LoVo (cell line): Measurements from ENCODE around the gene ZNF90.
"Not testable (repeated sequence)": the region's sequence is repeated elsewhere in the genome, so short reads cannot be mapped to it uniquely, and the experiment has no call there.

Experiments used
- DNase-seq: peaks from one replicate; pipeline ENCODE4 v3.0.0-alpha.2; 2016; ENCODE audit warnings: low spot score

The ZNF90 gene

DNA sequence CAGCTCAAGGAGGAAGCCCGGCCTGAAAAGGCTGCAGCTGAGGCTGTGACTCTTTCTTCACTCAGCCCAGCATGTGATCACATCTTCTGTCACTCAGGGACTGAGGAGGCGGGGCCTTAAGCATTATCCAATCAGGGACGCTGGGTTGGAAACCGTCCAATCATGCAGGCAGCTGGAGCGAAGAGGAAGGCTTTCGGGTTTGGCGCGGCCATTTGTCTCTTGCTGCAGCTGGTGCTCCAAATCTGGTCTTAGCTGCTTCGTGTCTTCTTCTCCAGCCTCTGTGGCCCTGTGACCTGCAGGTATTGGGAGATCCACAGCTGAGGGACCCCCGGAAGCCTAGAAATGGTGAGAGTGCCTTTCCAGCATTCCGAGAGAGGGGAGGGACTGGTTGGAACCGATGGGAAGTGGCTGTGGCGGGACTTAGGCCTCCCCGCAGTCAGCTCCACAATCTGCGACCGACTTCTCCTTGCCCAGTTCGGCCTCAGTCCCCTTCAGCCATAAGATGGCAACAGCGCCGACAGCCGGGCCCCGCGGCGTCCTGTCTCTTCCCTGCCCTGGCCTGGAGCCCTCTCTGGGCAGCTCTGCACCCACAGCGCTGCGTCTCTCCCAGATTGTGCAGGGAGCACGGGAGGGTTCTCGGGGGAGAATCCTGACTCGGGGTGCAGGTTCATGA, at the start of gene ZNF90:
Gene ZNF90, plus strand, starts transcription at position 210 of the 673 bp plus-strand sequence. Its CDS starts 133 bp downstream, at position 343.
- no peak for DNase-seq

DNA sequence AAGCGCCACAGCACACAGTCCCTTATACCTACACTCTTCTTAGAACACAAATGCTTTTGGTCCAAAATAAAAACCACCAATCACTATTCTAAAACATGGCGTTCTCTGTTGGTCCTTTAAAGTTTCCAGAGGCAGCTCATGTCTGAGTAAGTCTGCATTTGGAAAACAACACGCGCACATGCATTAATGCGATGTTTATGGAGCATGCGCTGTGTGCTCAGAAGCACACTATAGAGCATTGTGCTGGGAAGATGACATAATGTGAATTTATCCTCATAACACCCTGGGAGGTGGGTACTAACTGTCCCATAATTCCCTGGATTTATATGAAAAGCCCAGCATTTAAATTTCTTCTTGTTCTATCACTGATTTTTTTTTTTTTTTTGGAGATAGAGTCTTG, 49.2 kb upstream of the ZNF90 start:
- DNase-seq = no peak

DNA sequence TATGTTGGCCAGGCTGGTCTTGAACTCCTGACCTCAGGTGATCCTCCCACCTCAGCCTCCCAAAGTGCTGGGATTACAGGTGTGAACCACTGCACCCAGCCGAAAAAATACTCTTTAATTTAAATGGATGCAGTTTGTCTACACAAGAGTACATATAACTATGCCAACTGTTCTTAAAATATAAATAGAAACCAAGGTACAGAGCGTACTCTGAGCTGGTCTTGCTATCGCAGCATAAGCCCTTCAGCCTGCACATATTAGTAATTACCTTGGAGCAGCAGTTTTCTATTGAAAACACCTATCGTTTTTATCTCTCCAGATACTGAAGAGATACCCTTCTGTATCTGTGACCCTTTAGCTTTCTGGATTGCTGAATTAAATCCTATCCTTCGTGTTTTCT, 41.9 kb upstream of the ZNF90 start:
- no peak for DNase-seq

DNA sequence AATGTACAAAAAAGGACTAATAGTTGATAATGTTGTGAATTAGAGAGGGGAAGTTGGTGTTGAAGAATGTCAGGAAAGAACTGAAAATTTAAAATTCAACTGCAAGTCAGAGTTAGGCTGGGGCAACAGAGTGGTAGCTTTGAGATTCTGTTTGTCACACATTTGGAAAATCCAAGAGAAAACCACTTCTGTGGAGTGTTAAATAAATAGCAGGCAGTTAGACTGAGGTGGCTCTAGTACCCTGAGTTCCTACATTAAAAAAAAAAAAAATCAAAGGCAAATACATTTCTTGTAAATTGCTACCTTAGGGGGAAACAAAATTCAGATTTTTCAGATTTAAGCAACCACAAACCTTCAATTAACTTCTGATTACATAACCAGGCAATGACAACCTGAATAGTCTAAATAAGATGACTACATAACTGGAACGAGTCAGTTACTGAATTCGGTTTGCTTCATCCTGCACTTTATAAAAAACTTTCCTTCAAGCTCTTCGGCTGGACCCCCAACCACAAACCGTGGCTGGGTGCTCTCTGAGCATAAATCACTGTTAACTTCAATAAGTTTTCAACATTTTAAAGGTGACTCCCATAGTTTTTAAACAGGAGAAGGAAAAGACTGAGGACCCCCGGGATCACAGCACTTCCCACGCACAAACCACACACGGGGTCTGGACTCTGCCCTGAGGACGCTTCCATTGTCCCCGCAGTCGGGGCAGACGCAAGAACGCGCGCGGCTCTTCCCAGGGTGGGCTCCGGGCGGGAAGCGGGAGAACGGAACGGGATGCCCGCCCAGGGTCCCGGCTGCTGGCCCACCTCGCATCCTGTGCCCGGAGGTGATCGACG, 39.2 kb upstream of the ZNF90 start:
- no peak for DNase-seq

DNA sequence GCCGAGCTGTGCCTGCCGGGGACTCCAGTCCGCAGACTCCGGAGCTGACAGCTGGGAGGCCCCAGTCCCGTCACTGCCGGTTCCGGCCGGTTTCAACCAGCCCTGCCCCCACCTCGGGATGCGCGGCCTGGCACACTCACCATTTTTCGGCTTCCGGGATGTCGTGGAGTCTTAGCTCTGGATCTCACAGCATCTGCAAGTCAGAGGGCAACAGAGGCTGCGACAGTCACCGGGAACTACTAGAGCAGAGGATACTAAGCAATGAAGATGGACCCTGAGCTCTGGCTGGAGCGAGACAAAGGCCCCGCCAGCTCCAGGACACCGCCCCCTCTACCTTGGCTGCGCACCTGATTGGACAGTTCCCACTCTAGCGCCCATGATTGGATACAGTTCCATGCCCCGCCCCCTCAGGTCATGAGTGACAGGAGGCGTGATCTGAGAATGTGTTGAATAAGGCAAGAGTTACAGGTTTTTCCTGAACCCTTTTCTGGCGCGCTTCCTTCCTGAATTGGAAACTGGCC, 38.5 kb upstream of the ZNF90 start, which contains the start of gene ZNF682:
Gene ZNF682, minus strand, starts transcription at position 303 of the 521 bp plus-strand sequence. Its CDS starts 160 bp downstream, at position 143.
- no peak for DNase-seq

DNA sequence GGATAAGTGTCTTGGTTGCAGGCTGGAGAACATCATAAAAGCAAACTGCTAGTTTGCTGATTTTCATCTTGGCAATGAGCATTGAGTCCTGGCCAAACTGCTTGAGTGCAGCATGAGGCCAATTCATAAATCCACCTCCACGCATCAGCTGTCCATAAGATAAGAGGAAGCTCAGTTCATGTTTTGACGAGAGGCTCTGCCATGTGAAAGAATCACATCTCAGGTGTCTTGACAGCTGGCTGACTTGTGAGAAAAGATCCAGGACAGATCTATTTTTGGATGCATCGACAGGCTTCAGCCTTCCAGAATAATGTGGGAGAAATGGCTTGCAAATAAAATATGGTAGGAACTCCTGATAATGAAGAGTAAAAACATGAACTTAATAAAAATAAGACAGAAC, 33.1 kb upstream of the ZNF90 start:
- no peak for DNase-seq

DNA sequence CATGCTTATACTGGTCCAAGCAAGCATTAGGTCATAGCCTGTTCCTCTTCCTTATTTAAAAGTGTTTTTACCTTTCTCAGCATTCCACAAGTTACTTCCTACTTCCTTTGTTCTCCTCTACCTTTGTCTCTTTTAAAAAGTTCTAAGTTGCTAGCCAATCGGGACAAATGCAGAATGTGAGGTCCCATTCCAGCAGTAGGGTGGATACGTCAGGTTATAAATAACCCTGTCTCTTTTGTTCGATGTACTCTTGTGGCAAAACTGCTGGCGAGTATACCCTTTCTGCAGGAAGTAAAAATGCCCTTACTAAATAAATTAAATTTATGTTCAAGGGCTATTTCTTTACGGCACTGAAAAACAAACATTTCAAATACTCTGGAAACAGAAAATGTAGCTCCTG, 32.1 kb upstream of the ZNF90 start:
- not testable (repeated sequence) for DNase-seq

DNA sequence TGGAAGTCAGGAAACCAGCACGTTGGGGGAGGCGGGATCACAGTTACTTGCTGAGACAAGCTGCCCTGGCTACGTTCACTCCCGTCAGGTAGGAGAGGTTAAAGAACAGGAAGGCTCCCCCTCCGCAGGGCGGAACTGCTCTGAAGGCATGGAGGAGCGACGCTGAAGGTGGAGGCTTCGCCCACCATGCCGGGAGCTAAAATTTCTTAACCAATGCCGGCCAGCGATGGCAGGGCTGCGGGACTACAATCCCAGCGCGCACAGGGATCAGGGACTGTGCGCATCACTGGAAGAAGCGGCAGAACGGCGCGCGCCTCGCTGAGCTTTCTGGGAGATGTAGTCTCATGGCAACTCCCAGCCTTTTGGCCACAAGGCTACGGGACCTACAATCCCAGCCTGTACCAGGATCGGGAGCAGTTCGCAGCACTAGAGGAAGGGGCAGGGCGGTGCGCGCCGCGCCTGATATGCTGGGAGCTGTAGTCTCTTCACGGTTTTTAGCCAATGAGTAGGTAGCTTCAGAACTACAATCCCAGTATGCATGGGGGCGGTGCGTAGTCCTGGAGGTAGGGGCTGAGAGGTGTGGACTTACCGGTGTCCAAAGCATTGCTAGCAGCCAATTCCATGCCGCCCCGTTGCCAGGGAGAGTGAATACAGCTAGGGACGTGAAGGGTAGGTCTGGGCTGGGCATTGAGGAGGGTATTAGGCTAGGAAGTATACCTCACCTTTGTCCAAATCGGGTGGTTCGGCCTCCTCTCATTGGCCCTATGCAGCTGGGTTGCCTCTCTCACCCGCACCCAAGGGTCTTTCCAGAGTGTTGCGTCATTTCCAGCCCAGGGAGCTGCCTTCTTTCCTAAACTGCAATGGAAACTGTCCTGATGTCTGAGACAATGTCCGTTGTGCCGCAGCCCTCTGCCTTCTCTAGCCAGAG, 25.7 kb upstream of the ZNF90 start:
- DNase-seq = no peak

DNA sequence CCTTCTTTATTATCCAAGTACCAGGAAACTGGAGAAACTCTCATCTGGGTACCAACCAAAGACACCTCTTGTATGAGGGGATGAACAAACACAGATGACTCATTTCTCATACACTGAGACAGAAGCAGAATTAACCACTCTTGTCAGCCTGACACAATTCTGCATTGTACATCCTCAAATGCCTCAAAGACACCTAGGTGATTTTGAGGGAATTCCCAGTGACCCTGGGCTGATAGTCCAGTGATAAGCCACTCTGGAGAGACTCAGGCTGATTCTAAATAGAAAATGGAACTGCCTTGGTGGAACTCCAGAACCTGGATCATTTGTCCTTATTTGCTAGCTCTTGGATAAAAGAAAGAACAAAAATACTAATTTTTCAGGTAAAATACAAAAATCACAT, 19.1 kb upstream of the ZNF90 start:
- not testable (repeated sequence) for DNase-seq

DNA sequence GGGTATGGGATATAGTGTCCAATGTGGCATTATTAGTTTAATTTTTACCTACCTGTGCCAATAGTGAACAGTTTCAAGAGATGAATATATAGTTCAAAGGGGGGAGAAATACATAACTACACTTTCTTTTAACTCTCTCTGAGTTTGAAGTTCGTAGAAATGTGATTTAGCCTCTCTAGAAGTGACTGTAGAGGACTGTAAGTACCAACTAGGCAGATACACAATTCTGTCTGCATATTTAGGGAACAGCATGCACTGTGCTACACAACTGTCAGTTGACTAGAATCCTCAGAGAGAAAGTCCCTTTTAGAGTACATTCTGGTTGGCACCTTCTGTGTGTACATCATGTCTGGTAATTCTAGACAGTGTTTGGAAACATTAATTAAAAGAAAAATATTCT, 17.5 kb upstream of the ZNF90 start:
- no peak for DNase-seq

DNA sequence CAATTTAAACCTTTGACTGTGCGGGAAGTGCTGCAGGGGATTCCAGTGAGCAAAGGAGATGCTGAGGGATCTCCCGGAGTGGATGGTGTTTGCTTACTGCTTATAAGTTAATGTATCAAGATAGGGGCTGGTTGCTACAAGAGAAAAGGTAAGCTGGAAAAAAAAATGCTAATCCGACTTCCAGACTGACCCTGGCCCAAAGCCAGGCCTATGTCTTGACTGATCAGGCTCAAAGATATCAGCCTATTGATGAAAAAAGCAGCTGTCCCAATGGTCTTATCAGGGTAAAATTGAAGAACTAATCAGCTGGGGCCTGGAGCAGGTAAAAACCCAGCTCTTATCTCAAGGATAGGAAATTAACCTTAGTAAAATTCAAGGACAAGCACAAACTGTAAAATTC, 10.9 kb upstream of the ZNF90 start:
- no peak for DNase-seq

DNA sequence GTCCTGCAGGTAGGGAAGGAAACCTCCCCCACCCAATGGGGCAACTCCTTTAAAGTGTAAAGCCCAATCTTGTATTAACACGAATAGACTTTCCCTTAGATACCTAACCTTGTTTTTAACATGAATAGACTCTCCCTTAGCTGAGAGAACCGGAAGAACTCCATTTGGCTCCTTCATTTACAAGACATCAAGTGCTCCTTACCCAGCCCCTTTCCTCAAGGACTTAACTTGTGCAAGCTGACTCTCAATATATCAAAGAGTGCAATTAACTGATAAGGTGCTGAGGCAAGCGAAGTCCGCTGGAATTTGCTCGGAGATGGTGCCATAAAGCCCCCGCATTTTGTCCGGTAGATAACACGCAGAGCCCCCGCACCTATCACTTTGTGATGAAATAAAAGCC, 9.9 kb upstream of the ZNF90 start:
- no peak for DNase-seq

DNA sequence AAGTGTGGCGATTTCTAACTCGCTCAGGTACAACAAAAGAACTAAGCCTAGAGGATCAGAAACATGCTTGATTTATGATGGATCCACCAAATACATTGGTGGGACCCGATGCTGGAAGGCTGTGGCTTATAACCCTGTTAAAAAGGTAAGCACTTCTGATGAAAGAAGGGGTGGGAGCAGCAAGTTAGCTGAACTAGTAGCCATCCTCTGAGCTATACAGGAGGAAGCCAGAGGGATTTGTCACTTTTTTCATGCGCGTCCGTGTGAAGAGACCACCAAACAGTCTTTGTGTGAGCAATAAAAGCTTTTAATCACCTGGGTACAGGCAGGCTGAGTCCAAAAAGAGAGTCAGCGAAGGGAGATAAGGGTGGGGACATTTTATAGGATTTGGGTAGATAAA, 9.2 kb upstream of the ZNF90 start:
- DNase-seq = not testable (repeated sequence)

DNA sequence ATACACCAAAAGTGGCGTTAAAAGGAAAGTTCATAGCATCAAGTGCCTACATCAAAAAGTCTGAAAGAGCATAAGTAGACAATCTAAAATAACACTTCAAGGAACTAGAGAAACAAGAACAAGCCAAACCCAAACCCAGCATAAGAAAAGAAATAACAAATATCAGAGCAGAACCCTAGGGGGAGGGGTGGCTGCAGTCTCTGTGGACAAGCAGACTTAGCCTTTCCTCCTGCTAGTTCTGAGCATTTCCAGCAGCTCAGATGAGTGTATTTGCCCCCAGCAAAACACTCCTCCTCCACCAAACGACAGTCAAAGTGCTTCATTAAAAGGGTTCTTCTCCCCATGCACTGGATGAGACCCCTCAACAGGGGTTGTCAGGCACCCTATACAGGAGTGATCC, 7.1 kb upstream of the ZNF90 start:
- DNase-seq = no peak

DNA sequence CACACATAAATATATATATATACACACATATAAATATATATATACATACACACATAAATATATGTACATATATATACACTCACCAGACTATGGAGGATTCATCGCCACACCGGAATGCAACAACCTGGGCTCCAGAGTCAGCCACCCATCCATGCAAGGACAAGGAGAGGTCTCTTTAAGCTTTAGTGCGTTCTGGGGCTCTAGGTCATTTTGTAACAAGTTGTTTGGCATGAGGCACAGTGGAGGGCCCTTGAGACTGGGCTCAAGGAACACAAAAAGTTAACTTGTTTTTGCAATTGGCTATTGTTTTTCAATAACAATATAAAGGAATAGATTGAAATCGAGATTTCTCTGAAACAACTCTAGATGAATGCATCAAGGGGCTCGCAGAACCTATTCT, 4.9 kb upstream of the ZNF90 start:
- no peak for DNase-seq

DNA sequence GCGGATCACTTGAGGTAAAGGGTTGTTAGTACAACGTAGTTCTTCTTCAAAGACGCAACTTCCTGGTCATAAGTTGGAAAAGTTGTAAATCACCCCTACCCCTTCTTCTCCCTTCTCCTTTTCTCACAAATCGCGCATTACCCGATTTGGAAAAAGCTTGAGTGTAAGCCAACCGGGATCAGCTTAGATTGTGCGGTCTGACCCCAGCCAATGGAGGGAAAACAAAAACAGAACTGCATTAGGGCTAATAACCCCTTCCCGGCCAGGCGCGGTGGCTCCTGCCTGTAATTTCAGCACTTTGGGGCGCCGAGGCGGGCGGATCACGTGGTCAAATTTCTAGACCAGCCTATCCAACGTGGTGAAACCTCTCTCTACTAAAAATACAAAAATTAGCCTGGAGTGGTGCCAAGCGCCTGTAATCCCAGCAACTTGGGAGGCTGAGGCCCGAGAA, 806 bp downstream of the ZNF90 start:
- no peak for DNase-seq

DNA sequence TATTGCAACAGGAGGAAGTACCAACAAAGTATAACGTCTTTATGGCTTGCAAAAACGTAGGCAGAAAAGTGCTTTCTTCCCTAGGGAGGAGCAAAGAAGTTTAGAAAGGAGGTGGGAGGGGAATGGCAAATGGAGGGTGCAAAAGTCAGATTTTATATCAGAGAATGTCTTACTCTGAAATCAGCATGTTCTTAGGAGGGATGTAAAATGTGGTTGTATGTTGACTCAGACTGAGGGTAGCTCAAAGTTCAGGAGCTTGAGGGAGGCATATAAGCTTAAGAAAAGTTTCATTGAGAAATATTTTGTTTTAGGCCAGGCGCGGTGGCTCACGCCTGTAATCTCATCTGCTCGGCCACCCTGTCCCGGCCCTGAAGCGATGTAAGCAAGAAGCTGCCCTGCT, 1.7 kb downstream of the ZNF90 start:
- DNase-seq = no peak

DNA sequence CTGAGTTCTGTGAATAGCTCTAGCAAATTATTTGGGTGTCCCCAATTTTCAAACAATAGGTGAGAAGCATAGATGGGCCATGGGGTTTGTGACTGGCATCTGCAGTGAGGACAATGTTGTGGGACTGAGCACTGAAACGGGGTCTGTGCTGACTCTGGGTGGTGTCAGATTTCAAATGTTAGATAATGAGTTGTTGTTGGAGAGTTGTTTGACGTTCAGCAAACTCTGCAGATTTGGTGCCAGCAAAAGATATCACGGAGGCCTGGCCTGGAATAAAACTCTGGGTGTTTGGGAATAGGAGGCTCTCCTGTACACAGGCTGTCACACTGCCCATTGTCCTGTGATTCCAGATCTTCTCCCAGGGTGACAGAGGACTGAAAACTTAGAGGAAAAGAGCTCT, 2.9 kb downstream of the ZNF90 start:
- DNase-seq = no peak

DNA sequence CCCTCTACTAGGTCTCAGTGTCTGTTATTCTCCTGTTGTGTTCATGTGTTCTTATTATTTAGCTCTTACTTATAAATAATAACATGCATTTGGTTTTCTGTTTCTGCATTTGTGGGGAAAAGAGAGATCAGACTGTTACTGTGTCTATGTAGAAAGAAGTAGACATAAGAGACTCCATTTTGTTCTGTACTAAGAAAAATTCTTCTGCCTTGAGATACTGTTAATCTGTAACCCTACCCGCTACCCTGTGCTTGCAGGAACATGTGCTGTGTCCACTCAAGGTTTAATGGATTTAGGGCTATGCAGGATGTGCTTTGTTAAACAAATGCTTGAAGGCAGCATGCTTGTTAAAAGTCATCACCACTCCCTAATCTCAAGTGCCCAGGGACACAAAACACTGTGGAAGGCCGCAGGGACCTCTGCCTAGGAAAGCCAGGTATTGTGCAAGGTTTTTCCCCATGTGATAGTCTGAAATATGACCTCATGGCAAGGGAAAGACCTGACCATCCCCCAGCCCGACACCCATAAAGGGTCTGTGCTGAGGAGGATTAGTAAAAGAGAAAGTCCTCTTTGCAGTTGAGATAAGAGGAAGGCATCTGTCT, 4.5 kb downstream of the ZNF90 start:
- not testable (repeated sequence) for DNase-seq

DNA sequence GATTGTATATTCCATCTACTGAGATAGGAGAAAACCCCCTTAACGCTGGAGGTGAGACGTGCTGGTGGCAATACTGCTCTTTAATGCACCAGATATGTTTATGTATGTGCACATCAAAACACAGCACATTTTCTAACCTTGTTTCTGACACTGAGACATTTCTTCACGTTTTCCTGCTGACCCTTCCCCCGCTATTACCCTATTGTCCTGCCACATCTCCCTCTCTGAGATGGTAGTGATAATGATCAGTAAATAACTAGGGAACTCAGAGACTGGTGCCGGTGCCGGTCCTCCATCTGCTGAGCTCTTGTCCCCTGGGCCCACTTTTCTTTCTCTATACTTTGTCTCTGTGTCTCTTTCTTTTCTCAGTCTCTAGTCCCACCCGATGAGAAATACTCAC, 5.1 kb downstream of the ZNF90 start:
- not testable (repeated sequence) for DNase-seq

DNA sequence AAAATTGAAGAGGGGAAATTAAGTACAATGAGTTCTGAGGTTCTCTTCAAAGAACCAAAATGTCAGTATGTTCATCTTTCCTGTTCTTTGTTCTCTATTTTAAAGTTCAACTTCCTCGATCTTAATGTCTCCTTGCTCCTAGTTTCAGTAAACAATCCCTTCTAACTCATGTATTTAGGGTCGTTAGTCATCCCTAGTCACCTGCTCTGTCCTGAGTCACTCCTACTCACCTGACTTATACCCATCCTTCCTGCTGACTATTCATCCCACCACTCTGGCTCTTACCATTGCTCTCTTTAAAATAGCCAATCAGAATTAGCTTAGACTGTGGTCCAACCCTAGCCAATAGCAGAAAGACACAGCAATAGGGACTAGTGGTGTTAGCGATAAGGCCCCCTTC, 24.3 kb downstream of the ZNF90 start:
- DNase-seq = no peak
